T-cell (primary cell): ENCODE data around the gene SPAG6. TPM values are rescaled to one million over a fixed set of nuclear protein-coding genes. Genes with fewer than 3 reads are reported as not detected.

Experiments
- ATAC-seq, 4 experiments: fragments of 200-7000 bp in 3 of 4; fragments of 150-1000 bp in 1 of 4; cut with Tn5 transposase; replicated peaks in 1 of 4; 1 replicate in 3 of 4; 2 replicates in 1 of 4; pipeline ENCODE4 v1.10.0; 2021; ENCODE audit warnings: moderate library complexity in 3 of 4, mild to moderate bottlenecking in 2 of 4, moderate number of reproducible peaks in 1 of 4
- CTCF ChIA-PET, 2 donors: fragments of 300-600 bp; sonication (Branson Sonifier 250); formaldehyde crosslinking; loops; one replicate each; lab custom pipeline; 2022; ENCODE audit warnings: antibody characterized with exemption in 2 of 2; lab: Charles Lee
- POLR2A ChIA-PET, 2 donors: fragments of 300-600 bp; sonication (Branson Sonifier 250); formaldehyde crosslinking; loops; one replicate each; lab custom pipeline; 2022; ENCODE audit warnings: antibody characterized with exemption in 2 of 2; lab: Charles Lee
- DNase-seq, 35 experiments: peaks; one replicate each; pipeline versions ENCODE4 v3.0.0 to v3.0.0-alpha.2; 2013 to 2023
- H3K27ac ChIP-seq: one replicate; pipeline ENCODE4 v1.5.1; 2013; ENCODE audit warnings: low read length
- H3K27me3 ChIP-seq, 2 experiments: replicated peaks in 1 of 2; 1 replicate in 1 of 2; 2 replicates in 1 of 2; pipeline versions ENCODE4 v1.6.1 to v1.7.0; 2013; ENCODE audit warnings: low read length in 1 of 2, mixed read lengths in 1 of 2; ENCODE audit not compliant: control insufficient read depth in 2 of 2, insufficient read depth in 2 of 2; ENCODE audit errors: extremely low read depth in 1 of 2
- H3K36me3 ChIP-seq, 2 donors: 1 replicate in 1 of 2; 2 replicates in 1 of 2; pipeline versions ENCODE4 v1.6.1 to v1.7.0; 2013; ENCODE audit warnings: low read length in 1 of 2; ENCODE audit not compliant: control insufficient read depth in 2 of 2, insufficient read depth in 1 of 2; ENCODE audit errors: extremely low read depth in 1 of 2
- H3K4me1 ChIP-seq, 2 experiments: 1 replicate in 1 of 2; 2 replicates in 1 of 2; pipeline versions ENCODE4 v1.6.1 to v1.7.0; 2013; ENCODE audit warnings: low read length in 2 of 2, mixed read lengths in 1 of 2; ENCODE audit not compliant: insufficient read depth in 2 of 2, control insufficient read depth in 1 of 2; ENCODE audit errors: extremely low read depth in 1 of 2
- H3K4me3 ChIP-seq, 2 donors: 1 replicate in 1 of 2; 2 replicates in 1 of 2; pipeline versions ENCODE4 v1.5.1 to v1.7.0; 2013; ENCODE audit warnings: mild to moderate bottlenecking in 2 of 2, low read length in 1 of 2, moderate library complexity in 1 of 2; ENCODE audit not compliant: control insufficient read depth in 1 of 2; ENCODE audit errors: extremely low read depth in 1 of 2
- H3K9me3 ChIP-seq: 2 replicates; pipeline ENCODE4 v1.7.0; 2013
- H3K27ac Mint-ChIP-seq, 2 donors: one replicate each; pipeline ENCODE4 v1.8.0; 2020 to 2021; ENCODE audit warnings: mild to moderate bottlenecking in 2 of 2, mixed read lengths in 2 of 2
- H3K27me3 Mint-ChIP-seq, 2 donors: one replicate each; pipeline ENCODE4 v1.8.0; 2021 to 2022; ENCODE audit warnings: mixed read lengths in 2 of 2
- H3K36me3 Mint-ChIP-seq: one replicate; pipeline ENCODE4 v1.8.0; 2021; ENCODE audit warnings: mixed read lengths
- H3K4me1 Mint-ChIP-seq, 3 donors: one replicate each; pipeline ENCODE4 v1.8.0; 2020 to 2022; ENCODE audit warnings: mixed read lengths in 3 of 3, mild to moderate bottlenecking in 1 of 3
- H3K4me3 Mint-ChIP-seq, 3 donors: one replicate each; pipeline ENCODE4 v1.8.0; 2020 to 2022; ENCODE audit warnings: mild to moderate bottlenecking in 3 of 3, mixed read lengths in 3 of 3, moderate library complexity in 3 of 3
- H3K9me3 Mint-ChIP-seq, 3 donors: one replicate each; pipeline ENCODE4 v1.8.0; 2020 to 2022; ENCODE audit warnings: mixed read lengths in 3 of 3
- WGBS: methylation state at CpG from one replicate; pipeline ENCODE4 v1.1.5; 2013; ENCODE audit warnings: missing lambda C conversion rate; ENCODE audit not compliant: insufficient coverage; 5-methylcytosine and 5-hydroxymethylcytosine counted together
- total RNA-seq, 35 experiments: library from RNA in 6 of 35; stranded (reverse) in 6 of 35; fragments of 120-200 nt in 1 of 35; gene quantifications; one replicate each; pipeline versions ENCODE4 v1.2.1 to v1.2.4 and lab custom pipeline; 2013 to 2026

The SPAG6 gene
- total RNA-seq, 5 donors from 2014 or later (not counting 1 experiment from before 2014, with no cell fraction given) = 0.23 to 0.33 TPM; not detected in 3

DNA sequence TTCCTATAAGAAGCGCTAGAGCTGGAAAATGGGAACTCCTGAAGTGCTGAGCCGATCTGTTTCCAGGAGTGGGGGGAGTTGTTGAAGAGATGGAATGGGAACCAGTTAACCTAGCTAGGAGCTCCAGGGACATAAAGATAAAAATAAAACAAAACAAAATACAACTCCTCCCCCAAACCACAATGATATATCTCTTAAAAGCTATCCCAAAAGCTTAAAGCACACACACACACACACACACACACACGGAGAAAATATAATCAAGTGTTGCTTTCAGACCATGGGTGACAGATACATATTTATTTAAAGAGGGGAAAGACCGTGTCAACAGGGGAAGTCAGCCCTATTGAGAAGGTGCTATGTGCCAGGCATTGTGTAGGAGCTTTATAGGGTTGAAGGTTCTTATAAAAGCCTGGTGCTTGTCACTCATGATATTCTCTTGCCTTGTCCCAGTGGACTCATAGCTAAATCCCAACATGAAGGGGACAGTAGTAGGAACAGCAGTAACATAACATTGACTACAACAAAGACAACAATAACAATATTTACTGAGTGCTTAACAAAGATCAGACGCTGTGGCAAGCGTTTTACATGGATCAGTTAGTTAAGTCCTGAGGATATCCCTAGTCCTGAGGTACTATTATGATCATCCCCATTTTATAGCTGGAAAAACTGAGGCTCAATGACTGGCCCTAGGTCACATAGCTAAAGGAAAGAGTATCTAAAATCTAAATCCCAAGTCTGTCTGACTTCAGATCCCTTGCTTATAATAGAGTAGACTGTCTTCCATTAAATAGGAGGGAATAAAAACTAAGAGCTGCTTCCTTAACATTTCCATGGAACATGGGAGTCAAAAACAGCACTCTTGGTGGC, 115.5 kb downstream of the SPAG6 start:
- POLR2A ChIA-PET = no interaction called here
- 100% methylated on average over 3 of the region's 6 CpGs for WGBS
- Histone ChIP-seq H3K9me3 (no peaks in the 10 kb centered on the region), H3K27ac (no peak overlapping the region), H3K27me3 (peaks cover 0 to 6% of the 10 kb centered on the region in 2 experiments), H3K4me3 (no peak overlapping the region), H3K36me3 (no peaks in the 10 kb centered on the region), H3K4me1 (peaks cover 0 to 2% of the 10 kb centered on the region in 2 experiments)
- Mint-ChIP-seq H3K9me3 (peaks cover 0 to 4% (median 0%) of the 10 kb centered on the region in 3 donors), H3K4me3 (no peak overlapping the region), H3K4me1 (no peaks in the 10 kb centered on the region), H3K36me3 (no peaks in the 10 kb centered on the region), H3K27me3 (peaks cover 0 to 5% of the 10 kb centered on the region in 2 donors), H3K27ac (no peak overlapping the region)
- CTCF ChIA-PET = interaction anchor here (0.7 to 1.0 kb wide), 3 partner anchors 10 to 21 kb away, joined by 3 to 4 read pairs (median 3); no protein-coding TSS in a partner anchor
- DNase-seq (no peak), ATAC-seq (no peak)

DNA sequence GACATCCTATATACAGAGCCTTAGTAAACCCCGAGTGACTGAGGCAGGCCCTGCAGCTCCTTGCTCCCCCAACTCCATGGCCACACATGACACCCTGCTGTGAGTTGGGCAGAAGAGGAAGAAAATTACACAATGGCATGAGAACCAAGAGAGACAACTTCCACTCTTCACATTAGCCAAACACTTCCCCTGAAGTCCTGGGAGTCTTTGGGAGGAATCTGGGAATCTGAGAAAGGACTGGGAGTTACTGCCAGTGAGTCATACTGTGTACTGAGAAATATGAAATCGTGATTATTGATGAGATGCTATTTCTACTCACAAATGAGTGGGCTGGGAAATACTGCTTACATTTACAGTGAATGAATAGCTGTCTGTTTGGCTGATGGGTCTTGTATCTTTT, 116.6 kb downstream of the SPAG6 start:
- CTCF ChIA-PET = no interaction called here
- POLR2A ChIA-PET = no interaction called here

DNA sequence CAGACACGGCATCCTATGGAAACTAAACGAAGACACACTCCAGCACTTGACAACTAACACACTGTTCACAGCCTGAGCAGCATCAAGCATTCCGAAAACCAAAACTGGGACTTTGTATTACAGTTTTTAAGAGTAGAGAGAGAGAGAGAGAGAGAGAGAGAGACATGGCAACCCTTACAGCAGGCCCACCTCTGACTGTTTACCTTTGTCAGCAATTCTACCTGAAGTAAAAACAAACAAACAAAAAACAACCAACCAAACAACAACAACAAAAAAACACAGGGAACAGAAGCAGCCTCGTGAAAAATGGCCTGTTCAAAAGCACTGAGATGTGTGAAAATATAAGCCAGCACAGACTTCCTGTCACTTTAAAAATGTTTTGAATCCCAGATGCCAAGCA, 118.0 kb downstream of the SPAG6 start:
- Mint-ChIP-seq H3K27ac (no peak overlapping the region), H3K4me1 (no peaks in the 10 kb centered on the region), H3K9me3 (peaks cover 0 to 4% (median 0%) of the 10 kb centered on the region in 3 donors), H3K36me3 (no peaks in the 10 kb centered on the region), H3K27me3 (peaks cover 0 to 5% of the 10 kb centered on the region in 2 donors), H3K4me3 (no peak overlapping the region)
- no peak for ATAC-seq
- H3K9me3 ChIP-seq = no peaks in the 10 kb centered on the region
- POLR2A ChIA-PET = no interaction called here
- H3K4me3 ChIP-seq = no peak overlapping the region
- H3K27me3 ChIP-seq = peaks cover 0 to 6% of the 10 kb centered on the region in 2 experiments
- no peaks in the 10 kb centered on the region for H3K36me3 ChIP-seq
- peaks cover 0 to 2% of the 10 kb centered on the region in 2 experiments for H3K4me1 ChIP-seq
- no peak overlapping the region for H3K27ac ChIP-seq
- WGBS = no CpG with 5 or more reads among the region's 4 CpGs
- CTCF ChIA-PET = interaction anchor here in 1 of 2 donors (0.6 kb wide), 1 partner anchor 238 kb away, joined by 3 read pairs; no protein-coding TSS in a partner anchor
- DNase-seq = no peak

More for the DNA sequence above, 116.6 kb downstream of the SPAG6 start:
- Histone ChIP-seq H3K36me3 (no peaks in the 10 kb centered on the region), H3K27me3 (peaks cover 0 to 6% of the 10 kb centered on the region in 2 experiments), H3K9me3 (no peaks in the 10 kb centered on the region), H3K4me1 (peaks cover 0 to 2% of the 10 kb centered on the region in 2 experiments), H3K4me3 (no peak overlapping the region), H3K27ac (no peak overlapping the region)
- WGBS = 86% methylated on average over 1 of the region's 2 CpGs
- no peak for DNase-seq
- H3K9me3 Mint-ChIP-seq = peaks cover 0 to 4% (median 0%) of the 10 kb centered on the region in 3 donors
- no peaks in the 10 kb centered on the region for H3K36me3 Mint-ChIP-seq
- no peak overlapping the region for H3K27ac Mint-ChIP-seq
- no peak overlapping the region for H3K4me3 Mint-ChIP-seq
- no peaks in the 10 kb centered on the region for H3K4me1 Mint-ChIP-seq
- ATAC-seq = no peak
- H3K27me3 Mint-ChIP-seq = peaks cover 0 to 5% of the 10 kb centered on the region in 2 donors

DNA sequence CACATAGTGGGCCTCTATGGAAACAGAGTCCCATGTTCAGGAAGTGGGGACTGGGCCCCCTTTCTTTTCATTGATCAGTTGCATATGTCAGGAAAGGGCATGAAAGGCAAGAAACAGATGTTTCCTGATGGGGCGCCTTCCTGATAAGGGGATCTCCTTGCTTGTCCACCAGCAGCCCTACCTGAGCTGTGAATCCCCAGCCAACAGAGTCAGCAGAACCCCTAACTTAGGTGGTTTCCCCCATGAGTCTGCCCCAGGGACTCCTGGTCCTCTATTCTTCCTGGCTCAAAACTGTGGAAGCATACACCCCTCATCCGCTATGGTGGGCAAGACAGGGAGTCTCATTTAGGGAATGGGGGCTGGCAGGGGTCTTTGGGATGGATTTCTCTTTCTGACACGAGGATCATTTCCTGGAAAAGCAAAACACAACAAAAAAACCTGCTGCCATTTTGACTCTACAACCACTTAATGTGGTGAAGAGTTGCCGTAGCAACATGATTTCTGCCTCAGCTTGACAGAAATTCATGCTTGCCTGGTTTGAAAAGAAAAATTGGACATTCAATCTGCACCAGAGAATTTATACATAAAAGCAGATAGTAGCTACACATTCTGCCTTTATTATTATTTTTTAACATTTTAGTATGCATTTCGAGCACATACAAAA, 119.8 kb downstream of the SPAG6 start:
- Mint-ChIP-seq H3K4me3 (no peak overlapping the region), H3K9me3 (peaks cover 0 to 4% (median 0%) of the 10 kb centered on the region in 3 donors), H3K36me3 (no peaks in the 10 kb centered on the region), H3K27ac (no peak overlapping the region), H3K27me3 (no peaks in the 10 kb centered on the region), H3K4me1 (no peaks in the 10 kb centered on the region)
- Histone ChIP-seq H3K36me3 (no peaks in the 10 kb centered on the region), H3K4me3 (no peak overlapping the region), H3K27ac (no peak overlapping the region), H3K9me3 (no peaks in the 10 kb centered on the region), H3K4me1 (peaks cover 0 to 2% of the 10 kb centered on the region in 2 experiments), H3K27me3 (peaks cover 0 to 9% of the 10 kb centered on the region in 2 experiments)
- ChIA-PET CTCF (no interaction called here), POLR2A (no interaction called here)
- no peak for DNase-seq
- no peak for ATAC-seq
- 92% methylated on average over 2 of the region's 5 CpGs for WGBS

DNA sequence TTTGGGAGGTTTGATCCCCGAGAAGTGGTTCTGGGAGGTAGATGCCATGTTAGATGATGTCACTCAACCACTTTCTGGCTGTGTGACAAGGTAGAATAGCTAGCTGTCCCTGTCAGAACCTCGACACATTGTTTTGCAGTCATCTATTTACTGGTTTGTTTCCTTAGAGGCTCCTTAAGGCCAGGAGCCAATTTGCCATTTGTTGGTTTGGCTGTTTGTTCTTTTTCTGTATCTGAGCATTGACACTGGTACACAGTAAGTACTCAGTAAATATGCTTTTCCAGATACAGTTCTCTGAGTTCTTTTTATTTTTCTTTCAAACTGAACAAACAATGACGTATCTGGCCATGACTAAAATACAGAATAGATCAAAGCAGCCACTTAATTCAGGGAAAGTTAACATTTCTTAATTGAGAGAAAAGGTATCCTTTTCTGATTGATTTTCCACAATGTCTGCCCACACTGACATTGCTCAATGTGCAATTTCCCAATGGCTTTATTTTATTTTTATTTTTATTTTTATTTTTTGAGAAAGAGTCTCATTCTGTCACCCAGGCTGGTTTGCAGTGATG, 121.6 kb downstream of the SPAG6 start:
- Histone ChIP-seq H3K27me3 (peaks cover 0 to 7% of the 10 kb centered on the region in 2 experiments), H3K27ac (no peak overlapping the region), H3K4me1 (peaks cover 0 to 2% of the 10 kb centered on the region in 2 experiments), H3K4me3 (no peak overlapping the region), H3K36me3 (no peaks in the 10 kb centered on the region), H3K9me3 (no peaks in the 10 kb centered on the region)
- H3K27me3 Mint-ChIP-seq = peaks cover 4 to 9% of the 10 kb centered on the region in 2 donors
- no peaks in the 10 kb centered on the region for H3K36me3 Mint-ChIP-seq
- ChIA-PET POLR2A (no interaction called here), CTCF (no interaction called here)
- no peak for DNase-seq
- H3K4me3 Mint-ChIP-seq = no peak overlapping the region
- H3K27ac Mint-ChIP-seq = no peak overlapping the region
- no peaks in the 10 kb centered on the region for H3K4me1 Mint-ChIP-seq
- no peak for ATAC-seq
- no peaks in the 10 kb centered on the region for H3K9me3 Mint-ChIP-seq
- WGBS = 100% methylated on average over 1 of the region's 3 CpGs
